HG03354 (cell line): ENCODE measurements around the gene CLCNKA.
"Not testable (repeated sequence)": the region's sequence is repeated elsewhere in the genome, so short reads cannot be mapped to it uniquely, and the experiment has no call there.

Source experiments
- ATAC-seq: cut with Tn5 transposase; IDR thresholded peaks from one replicate; pipeline ENCODE4 v1.9.1; 2021; ENCODE audit warnings: mild to moderate bottlenecking; ENCODE audit not compliant: unreplicated experiment, poor library complexity, severe bottlenecking

The CLCNKA gene

DNA sequence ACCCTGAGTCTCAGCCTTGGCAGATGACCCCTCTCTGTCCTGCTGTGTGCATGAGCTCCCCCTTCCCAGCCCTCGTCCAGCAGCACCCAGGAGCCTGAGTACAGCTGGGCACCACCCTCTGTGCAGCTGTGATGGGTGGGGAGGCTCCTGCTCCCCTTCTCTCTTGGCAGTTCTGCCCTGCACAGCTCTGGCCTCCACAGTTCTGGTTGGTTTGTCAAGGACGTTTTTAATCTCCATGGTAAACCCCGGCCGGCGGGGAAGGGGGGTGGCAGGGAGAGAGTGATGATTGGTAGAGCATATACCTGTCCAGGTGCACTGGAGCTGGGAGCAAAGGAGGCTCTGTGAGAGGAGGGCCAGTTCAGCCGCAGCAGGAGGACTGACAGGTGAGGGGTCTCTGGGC, at the start of gene CLCNKA:
Gene CLCNKA, plus strand, starts transcription at position 356 of the 400 bp plus-strand sequence. CDS start 584 bp downstream, outside the sequence.
- ATAC-seq = no peak

DNA sequence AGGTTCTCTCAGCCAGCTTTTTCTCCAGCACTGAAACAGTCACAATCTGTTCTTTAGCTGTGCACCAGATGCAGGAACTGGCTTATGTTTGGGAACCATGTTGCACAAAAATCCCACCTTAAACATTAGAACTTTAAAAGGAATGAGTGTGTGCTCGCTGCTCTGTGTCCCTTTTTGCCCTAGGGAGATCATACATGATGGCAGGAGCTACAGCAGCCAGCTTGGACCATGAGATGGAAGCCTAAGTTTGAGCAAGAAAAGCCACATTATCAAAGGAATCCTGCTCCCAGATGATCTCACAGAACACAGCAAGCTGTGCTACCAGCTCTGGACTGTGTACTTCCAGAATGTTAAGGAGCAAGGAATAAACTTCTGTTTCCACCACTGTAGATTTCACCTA, 49.4 kb upstream of the CLCNKA start:
- ATAC-seq = no peak

DNA sequence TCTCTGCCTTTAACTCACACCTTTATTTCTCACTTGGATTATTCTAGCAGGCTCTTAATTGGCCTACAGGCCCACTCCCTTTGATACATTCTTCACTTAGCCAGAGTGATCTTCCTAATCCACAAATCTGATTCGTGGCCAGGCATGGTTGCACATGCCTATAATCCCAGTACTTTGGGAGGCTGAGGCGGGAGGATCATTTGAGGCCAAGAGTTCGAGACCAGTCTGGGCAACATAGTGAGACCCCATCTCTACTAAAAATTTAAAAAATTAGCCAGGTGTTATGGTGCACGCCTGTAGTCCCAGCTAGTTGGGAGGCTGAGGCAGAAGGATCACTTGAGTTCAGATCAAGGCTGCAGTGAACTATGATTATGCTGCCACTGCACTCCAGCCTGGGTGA, 48.1 kb upstream of the CLCNKA start:
- no peak for ATAC-seq

DNA sequence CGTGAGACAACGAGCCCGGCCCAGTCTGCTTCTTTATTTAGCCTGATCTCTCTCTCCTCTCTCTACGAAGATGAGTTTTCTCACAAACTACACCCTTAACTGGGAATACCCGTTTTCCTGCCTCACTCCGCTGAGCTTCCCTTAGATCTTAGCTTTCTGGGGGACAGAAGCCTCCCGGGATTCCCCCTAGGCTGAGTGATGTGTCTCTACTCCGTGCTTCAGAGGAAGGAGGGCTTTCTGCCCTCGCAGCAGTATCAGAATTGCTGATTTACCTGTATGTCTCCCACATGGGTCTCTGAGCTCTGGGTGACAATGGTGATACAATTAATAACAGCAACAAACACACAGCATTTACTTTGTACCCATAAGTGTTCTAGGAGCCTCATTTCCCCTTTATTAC, 47.0 kb upstream of the CLCNKA start:
- ATAC-seq = no peak

DNA sequence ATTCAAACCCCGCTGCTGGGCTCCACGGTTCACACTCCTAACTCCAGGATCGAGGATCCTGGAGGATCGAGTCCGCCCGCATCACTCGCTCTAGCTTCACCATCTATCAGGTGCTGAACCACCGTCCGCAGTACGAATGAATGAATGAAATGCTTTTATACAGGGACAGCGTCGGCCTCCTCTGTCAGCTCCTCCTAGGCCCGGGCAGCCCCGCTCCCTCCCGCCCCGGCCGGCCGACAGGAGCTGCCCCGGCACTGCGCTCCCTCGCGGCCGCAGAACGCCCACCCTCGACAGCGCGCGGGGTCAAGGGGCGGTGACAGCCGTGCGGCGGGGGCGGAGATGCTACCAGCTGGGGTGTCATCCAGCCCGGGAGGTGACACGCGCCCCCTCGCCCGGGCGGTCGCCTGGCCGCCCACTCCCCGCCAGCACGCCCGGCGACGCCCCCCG, 46.5 kb upstream of the CLCNKA start:
- ATAC-seq = peak; percentile 76

DNA sequence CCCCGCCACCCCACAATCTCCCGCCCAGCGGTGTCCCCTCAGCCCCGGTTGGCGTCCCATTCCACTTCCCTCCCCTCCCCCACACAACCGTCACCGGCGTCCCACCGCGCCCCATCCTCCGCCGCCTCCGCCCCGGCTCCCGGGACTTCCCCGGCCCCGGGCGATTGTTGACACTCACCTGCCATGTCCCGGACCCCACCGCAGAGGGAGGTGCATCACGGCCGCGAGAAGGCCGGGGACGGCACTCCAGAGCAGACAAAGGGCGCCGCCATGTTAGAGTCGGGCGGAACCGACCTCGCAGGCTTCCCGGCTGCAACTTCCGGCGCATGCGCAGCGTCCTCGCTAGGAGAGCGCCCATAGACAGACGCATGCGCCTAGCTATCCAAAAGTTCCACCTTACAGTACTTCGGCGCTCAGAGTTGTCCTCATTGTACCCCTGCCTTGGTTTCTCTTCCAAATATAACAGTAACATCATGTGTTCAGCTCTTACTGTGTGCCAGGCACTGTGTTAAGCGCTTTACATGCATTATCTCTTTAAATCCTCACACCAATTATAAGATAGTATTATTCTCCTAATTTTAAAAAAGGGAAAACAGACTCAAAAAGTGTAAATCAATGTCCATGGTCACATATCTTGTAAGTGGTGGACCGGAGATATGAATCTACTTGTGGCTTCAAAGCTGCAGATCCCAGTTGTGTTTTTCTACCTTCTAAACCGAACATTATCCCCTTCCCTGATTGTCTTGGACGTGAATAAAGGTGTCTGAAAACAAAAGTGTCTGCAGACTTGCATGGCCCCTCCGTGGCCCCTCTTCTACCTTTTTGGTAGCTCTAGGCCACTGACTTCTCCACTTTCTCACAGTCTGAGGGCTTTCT, 45.8 kb upstream of the CLCNKA start, which contains the start of gene ZBTB17:
Gene ZBTB17, minus strand, starts transcription at position 297 of the 876 bp plus-strand sequence. CDS start 27,606 bp downstream, outside the sequence.
- peak; percentile 88 for ATAC-seq

DNA sequence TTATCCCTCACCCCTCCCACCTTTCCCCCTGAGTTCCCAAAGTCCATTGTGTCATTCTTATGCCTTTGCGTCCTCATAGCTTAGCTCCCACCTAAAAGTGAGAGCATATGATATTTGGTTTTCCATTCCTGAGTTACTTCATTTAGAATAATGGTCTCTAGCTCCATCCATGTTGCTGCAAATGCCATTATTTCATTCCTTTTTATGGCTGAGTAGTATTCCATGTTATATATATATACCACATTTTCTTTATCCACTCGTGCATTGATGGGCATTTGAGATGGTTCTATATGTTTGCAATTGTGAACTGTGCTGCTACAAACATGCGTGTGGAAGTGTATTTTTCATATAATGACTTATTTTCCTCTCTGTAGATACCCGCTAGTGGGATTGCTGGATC, 43.9 kb upstream of the CLCNKA start:
- ATAC-seq = not testable (repeated sequence)

DNA sequence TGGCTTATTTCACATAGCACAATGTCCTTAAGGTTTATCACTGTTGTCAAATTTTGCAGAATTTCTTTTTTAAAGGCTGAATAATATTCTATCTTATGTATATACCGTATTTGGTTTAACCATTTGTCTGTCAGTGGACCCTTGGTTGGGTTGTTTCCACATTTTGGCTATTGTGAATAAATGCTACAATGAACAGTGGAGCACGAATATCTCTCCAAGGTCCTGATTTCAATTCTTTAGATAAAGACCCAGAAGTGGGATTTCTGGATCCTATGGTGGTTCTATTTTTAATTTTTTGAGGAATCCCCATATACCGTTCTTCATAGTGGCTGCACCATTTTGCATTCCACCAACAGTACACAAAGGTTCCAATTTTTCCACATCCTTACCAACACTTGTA, 40.2 kb upstream of the CLCNKA start:
- ATAC-seq = no peak

DNA sequence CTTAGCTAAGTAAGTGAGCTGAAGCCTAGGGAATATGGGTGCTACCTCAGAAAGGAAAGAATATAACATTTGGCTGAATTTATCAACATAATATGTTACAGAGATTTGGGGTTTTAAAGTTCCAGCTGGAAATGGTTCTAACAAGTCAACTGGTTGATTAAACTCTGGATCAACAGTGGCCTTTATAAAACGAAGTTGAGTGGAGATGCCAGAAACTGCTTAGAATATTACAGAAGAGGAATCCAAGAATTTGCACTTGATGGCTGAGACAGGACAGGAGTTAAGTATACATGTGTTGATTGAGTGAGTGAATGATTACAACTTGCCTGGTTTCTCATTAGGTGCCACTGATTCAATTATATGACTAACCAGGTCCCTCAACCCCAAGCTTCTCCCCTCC, 38.6 kb upstream of the CLCNKA start:
- ATAC-seq = no peak

DNA sequence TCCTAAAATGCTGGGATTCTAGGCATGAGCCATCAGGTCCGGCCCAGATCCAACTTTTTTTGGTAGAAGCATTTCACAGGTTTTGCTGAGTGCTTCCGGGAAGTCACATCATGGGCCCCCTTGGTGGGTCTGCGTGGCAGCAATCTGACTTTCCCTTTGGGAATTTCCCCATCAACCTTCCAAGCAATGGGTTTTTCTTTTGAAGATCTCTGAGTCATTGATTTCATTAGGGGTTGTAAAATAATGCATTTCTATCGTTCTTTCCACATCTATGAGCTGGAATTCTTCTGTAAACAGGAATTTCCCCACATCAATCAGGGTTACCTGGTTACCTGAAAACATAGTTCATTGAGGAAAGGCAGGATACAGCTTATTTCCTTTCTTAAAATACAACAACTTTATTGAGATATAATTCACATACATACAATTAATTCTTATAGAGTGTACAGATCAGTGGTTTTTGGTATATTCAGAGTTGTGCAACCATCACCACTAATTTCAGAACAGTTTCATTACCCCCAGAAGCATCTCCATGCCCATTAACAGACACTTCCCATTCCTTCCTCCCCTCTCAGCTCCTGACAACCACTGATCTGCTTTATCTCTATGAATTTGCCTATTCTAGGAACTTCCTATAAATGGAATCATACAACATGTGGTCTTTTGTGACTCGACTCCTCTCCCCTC, 36.1 kb upstream of the CLCNKA start:
- no peak for ATAC-seq

DNA sequence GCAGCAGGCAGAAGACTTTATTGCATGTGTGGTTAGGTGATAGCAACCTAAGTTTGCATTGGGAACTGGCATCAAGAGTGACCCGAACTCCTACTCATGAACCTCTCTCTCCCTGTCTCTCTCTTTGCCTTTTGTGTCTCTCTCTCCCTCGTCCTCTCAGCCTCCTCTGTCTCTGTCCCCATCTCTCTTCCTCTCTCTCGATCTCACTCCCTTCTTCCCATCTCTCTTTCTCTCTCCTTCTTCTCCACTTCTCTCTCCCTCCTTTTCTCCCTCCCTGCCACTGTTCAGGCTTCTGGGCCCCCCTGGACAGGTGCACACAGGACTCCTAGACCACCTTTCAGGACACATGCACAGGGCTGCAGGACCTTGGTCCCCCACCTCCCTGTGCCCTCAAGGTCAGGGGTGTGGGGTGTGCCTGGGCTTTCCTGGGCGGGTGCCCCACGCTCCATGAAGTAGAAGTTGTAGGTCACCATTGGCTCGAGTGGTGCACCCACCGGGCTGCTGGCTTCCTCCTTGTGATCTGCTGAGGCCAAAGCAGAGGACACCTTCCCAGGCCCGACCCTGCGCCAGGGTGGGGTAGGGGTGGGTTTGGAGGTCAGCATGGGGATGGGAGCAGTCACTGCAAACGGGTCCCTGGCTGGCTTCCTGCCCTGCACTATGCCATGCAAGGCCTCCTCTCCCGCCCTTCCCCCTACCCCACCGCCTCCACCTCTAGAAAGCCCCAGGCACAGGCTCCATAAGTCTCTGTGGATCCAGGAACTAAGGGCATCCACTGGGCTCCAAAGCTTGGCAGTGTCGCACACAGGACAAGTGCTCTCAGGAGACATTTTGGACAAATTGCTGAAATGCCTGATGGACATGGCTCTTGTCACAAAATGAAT, 32.7 kb upstream of the CLCNKA start:
- ATAC-seq = no peak

DNA sequence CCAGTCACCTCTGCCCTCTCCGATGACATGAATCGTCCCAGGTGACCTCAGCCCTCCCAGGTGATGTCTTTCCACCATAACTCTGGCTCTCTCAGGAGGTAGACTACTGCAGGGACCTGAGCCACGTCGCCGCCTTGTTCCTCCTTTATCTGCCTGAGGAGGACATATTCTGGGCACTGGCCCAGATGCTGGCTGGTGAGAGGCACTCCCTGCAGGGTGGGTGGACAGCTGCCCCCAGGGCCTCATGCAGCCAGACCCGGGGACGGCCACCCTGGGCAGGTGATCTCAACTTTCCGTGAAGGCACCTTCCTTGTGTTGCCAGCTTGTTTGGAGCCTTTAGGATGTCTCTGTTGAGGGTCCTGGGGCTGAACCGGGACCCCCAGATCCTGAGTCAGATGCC, 32.1 kb upstream of the CLCNKA start:
- no peak for ATAC-seq

DNA sequence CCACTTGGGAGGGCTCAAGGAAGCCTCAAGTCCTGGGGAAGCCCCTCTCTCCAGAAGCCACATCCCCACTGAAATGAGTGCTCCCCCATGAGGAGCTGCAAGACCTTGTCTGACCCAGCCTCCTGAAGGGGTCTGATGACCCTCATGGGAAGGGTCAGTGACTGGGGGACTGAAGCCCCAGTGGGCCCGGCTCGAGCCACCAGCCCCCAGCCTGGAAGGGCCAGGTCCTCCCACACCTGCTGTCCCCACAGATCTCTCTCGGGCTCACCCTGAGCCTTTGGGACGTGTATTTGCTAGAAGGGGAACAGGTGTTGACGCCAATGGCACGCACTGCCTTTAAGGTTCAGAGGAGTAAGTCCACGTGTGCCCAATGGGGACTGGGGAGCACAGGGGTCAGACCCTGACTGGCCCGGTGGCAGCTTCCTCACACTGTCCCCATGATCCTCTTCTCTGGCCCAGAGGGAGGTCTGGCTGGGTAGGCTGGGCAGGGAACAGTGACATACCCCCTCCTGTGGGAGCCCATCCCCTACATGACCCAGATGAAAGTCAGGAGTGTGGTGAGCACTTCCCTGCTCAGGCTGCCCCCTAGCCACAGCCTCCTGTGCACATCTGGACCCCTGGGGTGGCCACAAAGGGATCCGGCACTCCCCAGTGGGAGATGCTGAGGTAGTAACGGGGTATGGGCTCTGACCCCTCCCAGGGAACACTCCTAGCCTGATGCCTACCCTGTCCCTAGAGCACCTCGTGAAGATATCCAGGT, 30.2 kb upstream of the CLCNKA start:
- ATAC-seq = no peak

DNA sequence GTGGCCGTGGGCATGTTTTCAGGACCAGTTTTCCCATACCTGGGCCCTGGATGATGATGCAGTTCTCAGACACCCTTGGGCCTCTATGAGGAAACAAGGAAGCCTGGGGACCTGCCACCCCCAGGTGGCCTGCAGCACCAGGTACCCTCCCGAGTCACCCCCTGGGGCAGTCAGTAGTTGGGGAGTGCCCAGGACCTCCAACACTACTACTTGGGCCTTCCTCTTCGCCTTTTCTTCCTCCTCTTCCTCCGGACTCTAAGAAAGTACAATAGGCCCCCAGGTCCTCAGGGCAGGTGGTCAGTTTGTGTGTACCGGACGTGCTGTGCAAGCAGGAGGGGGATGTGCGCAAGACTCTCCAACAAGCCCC, 29.7 kb upstream of the CLCNKA start:
- no peak for ATAC-seq

DNA sequence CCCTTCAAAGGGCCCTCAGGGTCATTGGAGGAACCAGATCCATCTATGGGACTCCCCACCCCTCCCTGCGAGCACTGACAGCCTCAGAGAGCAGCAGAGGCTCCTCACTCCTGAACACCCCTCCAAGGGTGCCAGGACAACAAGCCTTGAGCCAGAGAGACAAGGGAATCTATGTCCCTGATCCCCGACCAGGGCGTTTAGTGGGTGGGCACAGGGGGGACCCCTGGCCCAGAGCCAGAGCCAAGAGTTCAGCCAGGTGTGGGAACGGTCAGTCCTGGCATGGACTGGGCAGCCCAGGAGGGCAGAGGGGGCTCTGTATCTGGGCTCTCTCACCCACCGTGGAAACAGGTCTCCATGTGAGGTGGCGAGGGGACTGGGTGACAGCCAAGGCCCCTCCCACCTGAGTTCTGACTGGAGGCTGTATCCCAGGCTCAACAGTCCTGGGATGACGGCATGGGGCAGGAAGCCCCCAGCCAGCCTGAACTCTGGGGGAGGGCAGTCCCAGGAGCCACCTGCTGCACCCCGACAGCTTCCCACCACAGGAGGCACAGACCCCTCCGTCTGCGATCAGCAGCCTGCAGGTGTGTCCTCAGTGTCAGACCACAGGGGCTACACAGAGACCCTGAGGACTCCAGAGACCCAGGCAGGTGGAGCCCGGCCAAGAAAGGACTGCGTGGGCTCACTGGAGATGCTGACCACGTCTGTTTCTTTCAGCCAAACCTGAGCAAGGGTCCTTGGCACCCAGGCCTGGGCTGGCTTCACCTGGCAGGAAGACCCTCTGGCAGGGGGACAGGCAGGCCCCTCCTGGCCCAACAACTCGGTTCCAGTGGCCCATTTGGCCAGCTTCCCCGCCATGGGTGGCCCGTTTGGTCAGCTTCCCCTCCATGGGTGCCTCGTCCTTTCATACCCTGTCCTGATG, 29.0 kb upstream of the CLCNKA start:
- ATAC-seq = no peak

DNA sequence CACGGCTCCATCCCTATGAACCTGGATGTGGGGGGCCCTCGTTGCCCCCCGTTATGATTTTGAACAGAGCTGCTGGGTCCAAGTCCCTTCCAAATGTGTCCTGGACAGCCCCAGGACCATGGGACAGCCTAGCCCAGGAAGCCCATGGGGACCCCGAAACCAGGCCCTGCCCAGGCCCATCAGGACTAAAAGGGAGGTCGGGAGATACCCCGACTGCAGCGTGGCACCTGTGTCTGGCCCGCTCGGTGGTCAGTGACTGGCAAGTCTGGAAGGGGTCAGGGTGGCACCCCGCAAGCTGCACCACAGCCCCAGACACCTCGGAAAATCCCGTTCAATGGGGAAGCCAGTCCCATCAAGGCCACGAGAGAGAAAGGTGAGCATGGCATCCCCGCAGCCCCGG, 28.2 kb upstream of the CLCNKA start:
- no peak for ATAC-seq

DNA sequence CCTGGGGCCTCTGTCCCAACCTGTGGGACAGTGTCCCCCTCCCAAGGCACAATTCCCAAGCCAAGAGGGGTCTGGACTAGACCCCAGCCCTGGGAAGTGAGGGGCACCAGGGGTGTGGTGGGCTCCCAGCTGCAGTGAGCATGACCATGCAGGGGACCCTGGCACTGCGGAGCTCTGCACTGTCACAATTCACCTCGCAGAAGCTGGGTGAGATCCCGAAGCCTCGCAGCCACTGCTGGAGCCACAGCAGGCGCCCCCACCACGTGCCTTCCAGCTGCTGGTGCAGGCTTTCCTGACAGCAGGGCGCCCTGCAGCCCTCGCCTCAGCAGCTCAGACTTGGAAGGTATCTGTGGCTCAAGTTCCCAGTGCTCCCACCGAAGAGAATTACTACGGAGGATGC, 27.8 kb upstream of the CLCNKA start:
- no peak for ATAC-seq

DNA sequence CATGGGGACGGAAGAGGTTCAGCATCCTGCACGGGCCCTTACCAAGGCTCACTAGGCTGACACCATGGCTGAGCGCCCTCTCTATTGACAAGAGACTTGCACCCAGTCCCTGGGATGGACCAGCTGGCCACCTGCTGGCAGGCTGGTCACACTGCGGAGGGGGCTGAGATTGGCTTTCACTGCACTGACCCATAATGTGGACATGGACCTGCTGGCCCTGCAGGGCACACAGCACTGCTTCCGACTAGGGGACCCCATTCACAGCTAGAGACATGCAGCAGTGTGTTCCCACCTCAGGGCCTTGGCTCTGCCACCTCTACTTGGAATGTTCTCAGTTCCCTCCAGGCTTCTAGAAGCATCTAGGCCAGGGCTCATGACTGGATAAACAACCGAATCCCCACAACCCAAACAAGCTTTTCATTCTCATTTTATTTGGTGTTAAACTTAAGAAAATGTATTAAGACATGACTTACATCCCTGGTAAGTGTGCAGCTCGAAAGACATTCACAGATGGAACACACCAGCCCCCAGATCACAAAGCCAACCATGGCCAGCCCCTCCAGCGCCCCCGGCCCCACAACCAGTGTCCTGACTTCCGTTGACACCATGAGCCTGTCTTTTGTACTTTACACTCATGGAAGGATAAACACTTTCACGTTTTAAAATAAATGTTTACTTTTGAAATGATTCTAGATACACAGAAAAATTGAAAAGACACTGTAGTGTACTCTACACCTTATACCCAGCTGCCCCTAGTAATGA, 27.1 kb upstream of the CLCNKA start:
- no peak for ATAC-seq
